ENCODE data around the gene DSG3.

Gene DSG3, protein sequence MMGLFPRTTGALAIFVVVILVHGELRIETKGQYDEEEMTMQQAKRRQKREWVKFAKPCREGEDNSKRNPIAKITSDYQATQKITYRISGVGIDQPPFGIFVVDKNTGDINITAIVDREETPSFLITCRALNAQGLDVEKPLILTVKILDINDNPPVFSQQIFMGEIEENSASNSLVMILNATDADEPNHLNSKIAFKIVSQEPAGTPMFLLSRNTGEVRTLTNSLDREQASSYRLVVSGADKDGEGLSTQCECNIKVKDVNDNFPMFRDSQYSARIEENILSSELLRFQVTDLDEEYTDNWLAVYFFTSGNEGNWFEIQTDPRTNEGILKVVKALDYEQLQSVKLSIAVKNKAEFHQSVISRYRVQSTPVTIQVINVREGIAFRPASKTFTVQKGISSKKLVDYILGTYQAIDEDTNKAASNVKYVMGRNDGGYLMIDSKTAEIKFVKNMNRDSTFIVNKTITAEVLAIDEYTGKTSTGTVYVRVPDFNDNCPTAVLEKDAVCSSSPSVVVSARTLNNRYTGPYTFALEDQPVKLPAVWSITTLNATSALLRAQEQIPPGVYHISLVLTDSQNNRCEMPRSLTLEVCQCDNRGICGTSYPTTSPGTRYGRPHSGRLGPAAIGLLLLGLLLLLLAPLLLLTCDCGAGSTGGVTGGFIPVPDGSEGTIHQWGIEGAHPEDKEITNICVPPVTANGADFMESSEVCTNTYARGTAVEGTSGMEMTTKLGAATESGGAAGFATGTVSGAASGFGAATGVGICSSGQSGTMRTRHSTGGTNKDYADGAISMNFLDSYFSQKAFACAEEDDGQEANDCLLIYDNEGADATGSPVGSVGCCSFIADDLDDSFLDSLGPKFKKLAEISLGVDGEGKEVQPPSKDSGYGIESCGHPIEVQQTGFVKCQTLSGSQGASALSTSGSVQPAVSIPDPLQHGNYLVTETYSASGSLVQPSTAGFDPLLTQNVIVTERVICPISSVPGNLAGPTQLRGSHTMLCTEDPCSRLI

DNA sequence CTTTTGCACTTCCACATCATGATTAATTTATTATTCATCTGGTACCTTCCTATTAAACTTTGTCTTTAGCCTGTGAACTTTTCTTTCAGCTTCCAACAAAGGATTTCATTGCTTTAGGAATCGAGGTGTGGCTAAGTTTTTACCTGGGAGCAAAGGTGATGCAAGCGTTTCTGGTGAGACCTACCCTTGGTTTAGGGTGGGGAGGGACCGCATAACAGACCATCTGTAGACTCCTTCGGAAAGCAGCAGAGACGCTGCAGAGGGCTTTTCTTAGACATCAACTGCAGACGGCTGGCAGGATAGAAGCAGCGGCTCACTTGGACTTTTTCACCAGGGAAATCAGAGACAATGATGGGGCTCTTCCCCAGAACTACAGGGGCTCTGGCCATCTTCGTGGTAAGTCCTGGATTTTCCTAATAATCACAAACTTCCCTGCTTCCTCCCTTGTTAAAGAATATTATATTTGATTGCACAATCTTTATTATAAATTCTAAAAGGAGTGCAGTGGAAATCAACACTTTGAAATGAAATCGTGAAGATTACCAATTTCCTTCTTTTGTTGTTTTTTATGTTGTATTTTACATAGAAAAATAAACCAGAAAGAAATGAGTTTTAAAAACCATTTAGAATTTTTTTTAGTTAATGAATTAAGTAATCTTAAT lies at the start of gene DSG3:
Gene DSG3, plus strand, starts transcription at position 212 of the 662 bp plus-strand sequence. Its CDS starts 137 bp downstream, at position 349.
- no peak for DNase-seq

DNA sequence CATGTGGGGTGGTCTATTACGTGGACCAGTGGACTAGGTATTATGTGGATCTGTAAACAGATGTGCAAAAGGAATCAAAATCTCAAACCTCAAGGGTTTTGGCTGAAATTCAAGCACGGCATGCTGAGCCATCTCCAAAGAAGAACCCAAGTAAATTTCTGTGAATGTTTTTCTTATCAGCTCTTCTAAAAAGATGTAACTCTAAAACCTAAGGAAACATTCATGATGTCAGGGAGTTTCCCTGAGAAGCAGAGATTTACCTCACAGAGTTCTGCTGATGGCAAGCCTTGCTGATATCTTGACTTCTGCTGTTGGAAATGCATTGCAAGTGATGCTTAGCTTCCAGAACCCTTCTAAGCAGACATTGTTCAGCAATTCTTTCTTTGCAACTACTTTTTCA lies 49.4 kb upstream of the DSG3 start:
- no peak for DNase-seq

DNA sequence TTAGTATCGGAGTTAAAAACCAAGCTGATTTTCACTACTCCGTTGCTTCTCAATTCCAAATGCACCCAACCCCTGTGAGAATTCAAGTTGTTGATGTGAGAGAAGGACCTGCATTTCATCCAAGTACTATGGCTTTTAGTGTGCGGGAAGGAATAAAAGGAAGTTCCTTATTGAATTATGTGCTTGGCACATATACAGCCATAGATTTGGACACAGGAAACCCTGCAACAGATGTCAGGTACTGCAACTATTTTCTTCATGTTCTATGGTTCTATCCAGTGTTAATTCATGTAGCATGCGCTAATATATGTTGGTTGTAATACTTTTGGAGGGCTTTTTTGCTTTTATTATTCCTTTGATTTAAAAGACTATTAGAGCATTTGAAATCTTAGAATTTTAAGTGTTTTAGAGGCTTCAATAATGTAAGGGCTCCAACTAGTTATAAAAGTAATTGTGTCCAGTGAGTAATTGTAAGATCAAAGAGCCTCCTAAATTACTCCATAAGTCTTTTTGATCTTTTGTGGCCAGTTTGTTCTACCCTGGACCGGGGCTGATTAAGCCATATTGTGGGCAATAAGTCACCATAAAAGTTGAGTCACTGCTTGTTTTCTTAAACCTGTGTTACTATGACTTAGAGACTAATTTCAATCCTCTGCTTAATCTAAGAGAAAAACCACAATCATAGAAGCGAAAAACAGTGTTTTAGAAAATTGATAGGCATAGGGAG lies 48.1 kb upstream of the DSG3 start:
- no peak for DNase-seq

DNA sequence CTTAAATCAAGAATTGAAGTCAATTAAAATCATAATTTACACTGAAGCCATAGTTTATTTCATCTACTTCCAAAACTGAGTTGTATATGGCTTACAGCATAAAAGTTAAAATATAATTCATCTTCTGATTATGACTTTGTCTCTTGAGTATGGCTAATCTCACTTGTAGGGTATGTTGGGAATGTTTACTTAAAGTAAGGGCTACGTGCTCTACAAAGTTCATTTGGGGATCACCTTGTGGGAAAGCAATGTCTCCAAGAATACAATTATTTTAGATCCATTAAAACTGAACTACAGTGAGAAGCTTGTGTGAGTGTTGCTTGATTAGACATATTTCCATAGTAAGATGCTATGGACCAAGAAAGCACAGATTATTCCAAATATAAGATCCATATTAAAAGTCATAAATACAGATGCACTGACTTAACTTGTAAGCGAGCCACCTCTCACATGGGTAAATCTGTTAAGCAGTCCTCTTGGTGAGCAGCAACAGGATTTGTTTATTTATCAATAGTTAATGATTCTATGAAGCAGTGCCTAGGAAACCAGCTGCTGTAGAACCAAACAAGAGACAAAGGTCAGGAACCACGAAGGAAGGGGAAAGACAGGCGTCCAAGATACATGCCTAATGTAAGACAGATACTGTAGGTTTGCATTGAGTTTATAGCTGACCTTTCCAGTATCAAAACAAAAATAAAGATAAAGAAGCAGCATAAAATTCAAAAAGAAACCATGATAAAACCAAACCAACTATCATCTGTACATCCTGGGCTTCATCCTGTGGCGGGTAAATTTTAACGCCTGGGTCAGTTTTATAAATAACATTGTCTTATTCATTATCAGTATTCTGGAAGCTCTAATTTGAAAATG lies 46.1 kb upstream of the DSG3 start:
- no peak for DNase-seq

DNA sequence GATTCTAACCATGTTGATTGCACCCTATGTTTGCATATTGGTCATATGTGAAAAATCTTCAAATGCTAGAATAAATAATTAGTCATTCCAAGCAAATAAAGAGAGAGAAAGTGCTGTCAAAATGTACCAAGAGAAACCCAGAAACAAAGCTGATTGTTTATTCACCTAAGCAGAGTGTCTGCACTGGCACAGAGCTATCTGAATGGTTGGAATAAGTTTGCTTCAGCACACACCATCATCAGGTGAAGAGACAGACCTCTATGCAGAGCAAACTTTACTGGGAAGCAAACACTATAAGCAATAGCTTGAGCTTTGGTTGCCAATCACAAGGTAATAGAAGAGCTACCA lies 45.5 kb upstream of the DSG3 start:
- DNase-seq, result no peak

DNA sequence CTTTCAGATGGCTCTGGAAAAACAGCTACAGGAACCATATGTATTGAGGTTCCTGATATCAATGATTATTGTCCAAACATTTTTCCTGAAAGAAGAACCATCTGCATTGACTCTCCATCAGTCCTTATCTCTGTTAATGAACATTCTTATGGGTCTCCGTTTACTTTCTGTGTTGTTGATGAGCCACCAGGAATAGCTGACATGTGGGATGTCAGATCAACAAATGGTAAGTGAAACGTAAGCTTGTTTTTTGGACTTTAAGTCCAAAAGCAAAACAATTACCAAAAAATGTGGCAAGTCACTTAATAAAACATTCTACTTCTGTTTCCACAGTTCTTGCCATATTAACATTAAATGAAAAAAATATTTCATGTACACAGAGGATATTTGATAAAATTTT lies 44.1 kb upstream of the DSG3 start:
- no peak for DNase-seq

DNA sequence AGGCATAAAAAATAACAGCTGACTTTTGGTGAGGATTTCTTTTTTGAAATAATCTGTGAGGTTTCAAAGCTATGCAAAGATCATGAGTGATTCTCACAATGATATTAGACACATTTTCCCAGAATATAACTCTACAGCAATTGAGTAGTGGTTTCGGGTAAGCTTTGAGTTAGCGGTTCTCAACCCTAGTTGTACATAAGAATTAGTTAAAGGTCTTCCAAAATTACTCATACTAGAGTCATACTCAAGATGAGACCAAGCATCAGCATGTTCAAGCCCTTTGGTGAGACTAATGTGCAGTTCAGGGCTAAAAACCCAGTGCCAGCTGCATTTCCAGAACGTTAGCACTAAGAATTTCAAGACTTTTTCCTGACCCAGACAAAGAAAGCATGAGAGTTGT lies 39.9 kb upstream of the DSG3 start:
- DNase-seq, result no peak

DNA sequence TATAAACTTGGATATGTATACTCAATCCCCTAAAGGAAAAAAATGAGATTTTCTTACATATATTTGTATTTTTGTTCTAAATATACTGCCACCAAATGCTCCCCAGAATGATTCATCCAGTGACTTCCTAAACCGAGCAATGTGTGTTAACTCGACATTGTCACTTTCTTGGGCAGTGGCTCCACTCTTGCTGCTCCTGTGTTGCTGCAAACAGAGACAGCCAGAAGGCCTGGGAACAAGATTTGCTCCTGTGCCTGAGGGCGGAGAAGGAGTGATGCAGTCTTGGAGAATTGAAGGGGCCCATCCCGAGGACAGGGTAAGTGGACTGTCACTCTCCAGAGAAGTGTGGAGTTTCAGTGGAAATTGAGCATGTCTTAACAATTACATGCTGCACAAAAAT lies 38.3 kb upstream of the DSG3 start:
- DNase-seq, result no peak

DNA sequence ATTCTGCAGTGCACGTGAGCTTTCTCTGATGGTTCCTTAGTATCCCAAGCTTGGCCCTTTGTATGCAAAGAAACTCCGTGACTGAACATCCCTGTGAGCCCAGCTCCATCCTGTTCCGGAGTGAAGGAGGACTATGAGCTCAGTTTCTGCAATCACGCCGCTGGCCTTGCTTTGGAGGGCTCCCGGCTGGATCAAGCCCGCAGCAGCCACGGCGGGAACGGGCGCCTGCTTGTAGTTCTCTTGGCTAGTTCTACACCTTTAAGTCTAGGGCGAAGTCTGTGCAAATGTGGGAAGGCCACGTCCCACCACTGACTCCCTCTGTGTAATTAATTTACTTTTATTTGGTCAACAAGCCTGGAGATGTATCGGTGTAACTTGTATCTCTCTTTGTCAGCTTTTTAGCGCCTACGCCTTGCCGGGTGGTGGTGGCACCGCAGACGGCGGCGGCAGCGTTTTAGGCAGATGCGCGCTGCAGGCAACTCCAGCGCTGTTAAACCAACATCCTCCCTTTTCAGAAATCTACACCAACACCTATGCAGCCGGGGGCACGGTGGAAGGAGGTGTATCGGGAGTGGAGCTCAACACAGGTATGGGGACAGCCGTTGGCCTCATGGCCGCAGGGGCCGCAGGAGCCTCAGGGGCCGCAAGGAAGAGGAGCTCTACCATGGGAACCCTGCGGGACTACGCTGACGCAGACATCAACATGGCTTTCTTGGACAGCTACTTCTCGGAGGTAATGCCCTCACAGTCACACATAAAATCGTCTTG lies 36.6 kb upstream of the DSG3 start:
- no peak for DNase-seq

DNA sequence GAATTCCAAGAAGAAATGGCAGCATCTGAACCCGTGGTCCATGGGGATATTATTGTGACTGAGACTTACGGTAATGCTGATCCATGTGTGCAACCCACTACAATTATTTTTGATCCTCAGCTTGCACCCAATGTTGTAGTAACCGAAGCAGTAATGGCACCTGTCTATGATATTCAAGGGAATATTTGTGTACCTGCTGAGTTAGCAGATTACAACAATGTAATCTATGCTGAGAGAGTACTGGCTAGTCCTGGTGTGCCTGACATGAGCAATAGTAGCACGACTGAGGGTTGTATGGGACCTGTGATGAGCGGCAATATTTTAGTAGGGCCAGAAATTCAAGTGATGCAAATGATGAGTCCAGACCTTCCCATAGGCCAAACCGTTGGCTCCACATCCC lies 34.4 kb upstream of the DSG3 start:
- no peak for DNase-seq

DNA sequence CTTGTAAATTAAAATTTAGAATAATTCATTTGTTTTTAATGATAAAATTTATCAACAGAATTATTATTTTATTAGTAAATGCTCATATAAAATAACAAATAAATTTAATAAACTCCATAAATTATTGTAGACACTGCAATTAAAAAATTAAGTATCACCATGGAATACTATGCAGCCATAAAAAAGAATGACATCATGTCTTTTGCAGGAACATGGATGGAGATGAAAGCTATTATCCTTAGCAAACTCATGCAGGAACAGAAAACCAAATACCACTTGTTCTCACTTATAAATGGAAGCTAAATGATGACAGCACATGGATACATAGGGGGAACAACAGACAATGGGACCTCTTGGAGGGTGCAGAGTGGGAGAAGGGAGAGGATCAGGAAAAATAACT lies 29.7 kb upstream of the DSG3 start:
- DNase-seq, result no peak

DNA sequence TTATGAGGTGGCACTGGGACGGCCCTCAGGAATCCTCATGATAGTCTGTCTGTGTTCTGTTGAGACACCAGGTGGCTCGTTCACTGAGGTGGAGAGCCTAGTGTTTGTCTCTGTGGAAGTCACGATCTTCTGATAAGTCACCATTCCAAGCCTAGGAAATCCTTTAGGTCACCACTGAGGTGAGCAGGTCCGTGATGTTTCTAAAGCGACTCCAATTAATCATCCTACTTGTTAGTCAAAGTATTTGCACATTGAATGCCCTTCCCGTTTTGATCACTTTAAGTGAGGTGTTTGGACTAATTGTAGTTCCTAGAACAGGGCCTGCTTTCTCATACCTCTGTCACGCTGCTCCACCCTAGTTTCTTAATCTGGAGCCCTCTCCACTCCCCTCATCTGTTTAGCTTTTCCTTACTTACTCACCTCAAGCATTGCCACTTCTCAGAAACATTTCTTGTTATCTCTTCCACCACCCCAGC lies 28.0 kb upstream of the DSG3 start:
- no peak for DNase-seq

DNA sequence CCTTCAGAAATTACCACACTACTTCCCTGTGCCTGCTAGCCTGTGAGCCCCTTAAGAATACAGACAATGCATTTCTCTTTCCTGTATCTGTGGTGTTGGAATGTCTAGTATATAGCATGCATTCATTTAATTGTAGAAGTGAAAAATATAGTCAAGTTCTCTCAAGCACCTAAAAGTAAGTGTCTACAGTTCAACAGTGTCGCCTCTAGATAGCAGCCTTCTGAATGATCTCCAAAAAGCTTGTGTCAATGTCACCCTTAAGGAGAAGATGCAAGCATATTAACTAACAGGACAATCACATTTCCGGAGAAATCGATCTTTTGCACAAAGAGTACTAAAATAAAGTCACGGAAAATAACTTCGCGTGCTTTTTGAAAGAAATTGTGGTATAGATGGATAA lies 27.5 kb upstream of the DSG3 start:
- DNase-seq, result no peak

DNA sequence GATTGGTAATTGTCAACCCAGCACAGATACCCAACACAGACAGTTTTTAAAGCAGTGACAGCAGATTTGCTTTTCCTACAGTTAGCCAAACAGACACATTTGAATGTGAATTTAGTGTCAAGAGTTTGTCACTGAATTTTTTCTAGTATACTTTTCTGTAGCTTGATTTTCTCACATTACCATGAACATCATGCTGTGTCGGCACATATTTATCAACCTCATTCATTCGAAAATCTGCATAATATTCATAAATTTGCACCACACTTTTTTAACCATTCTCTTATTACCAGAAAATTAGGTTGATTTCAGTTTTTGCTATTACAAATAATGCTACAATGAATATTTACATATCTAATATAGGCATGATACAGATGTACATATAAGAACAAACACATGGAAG lies 27.0 kb upstream of the DSG3 start:
- no peak for DNase-seq

DNA sequence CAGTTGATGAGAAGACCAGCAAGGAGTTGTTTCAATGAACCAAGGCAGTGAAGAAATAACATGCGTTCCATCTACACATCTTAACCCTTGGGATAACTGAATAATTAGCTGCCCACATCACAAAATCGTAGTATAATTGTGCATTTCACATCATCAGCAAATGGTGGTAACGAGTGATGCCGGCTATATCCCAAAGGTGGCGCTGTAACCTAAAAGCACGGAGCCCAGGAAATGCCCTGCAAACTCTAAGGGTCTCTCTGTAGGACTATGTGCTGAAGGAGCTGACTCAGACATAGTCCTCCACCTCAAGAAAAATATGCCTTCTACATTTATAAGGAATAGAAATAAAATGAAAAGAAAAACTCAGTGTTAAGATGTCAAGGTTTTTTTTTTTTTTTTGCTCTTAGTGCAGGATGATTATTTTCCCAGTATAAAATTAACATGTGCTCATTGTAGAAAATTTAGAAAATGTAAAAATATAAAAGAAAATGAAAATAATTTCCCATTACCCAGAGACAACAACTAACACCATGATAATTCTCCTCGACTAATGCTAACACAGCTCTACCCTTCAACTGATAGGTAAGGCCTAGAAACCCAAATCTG lies 23.1 kb upstream of the DSG3 start:
- DNase-seq, result no peak

DNA sequence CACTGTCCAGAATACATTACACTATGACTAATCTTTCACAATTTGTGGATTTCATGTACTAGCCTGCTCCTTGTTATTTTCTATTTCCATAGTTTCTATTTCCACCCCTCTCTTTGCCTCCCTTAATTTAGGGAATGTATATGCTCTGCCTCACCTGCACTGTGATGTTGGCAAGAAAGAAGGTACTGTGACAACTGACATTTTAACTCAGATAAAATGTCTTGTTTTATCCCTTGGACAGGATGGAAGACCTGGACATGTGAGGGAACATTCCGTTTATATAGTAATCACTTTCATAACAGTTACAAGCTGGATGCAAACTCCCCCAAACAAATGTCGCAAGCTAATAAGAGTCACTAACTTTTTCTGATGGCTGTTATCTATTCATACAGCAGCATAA lies 21.5 kb upstream of the DSG3 start:
- no peak for DNase-seq

DNA sequence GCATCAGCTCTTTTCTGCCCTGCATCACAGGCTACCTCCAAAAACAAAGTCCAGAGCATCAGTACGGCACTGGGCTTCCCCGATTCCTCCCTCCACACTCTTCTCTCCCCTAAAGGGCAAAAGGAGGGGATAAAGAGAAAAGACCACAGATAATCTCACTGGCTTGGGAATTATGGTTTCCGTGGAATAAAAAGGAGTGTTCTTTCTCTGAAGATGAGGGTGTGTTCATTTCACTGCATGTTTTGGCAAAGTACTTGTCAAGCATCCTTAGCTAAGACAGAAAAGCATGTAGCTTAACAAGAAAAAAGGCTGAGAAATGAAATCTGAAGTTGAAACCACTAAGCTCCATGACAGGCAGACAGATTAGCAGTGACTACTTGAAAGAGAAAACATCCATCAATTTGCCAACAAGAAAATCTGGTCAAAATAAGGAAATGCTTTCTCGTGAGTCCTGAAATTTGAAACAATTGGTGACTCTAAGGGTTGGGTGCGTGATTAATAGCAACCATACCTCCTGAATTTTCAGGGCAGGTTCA lies 20.6 kb upstream of the DSG3 start:
- DNase-seq, result no peak

DNA sequence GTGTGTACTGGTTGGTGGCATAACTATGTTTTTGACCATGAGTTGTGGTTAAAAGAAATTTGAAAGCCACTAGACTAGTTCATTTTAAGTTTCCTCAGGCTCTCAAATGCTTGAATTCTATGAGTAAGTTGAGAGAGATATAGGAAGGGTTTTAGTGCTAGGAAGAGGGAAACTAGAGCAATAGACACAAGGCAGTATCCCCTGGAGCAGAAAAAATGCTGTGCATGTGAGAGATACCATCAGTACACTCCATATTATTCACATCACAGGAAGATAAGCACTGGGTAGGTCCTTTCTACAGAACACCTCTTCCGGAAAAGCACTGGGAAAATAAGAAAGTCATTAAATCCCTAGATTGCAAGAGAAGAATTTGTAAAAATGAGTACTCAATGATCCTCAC lies 19.3 kb upstream of the DSG3 start:
- DNase-seq, result no peak

DNA sequence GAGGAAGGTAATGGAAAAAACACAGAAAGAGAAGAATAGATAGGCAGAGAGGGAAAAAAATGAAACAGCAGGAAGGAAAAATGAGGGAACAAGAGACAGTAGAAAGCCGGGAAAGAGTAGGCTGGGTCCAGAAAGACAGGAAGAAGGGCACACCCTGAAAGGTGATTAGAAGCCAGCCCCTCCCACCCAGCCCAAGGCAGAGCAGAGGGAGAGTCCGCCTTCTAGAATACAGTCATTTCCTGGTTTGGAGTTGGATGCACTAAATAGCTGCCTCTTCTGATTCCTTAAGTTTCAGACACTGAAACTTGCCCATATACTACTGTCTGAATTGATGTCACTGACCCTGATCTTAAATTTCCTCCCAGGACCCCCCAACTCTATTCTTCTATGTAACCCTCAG lies 17.9 kb upstream of the DSG3 start:
- DNase-seq, result no peak

DNA sequence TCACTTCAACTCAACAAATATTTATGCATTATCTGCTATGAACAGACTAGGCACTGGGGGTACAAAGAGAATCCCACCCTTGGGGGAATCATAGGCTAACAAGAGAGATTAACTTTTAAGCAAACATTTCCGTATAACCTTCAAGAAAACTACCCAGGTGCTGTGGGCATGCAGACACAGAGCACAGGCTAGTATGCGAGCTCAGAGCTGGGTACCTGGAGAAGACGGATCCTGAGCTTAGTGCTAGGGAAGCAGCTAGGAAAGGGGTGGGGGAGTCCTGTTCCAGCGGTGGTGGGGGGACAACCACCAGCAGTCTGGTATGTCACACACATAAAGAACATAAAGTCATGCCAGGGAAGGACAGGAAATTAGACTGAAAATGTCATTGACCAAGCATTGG lies 17.5 kb upstream of the DSG3 start:
- no peak for DNase-seq

Measured in activated CD4-positive, alpha-beta T cell treated with anti-CD3 and anti-CD28 coated beads, Interleukin-2, amount 50 U/mL, for 4 hours (primary cell).